Iris pigment epithelial cell (primary cell): ENCODE measurements around the gene SPEM1.
A peak's percentile ranks its signal among the peaks of the same experiment; 100 is the strongest.
"Not testable (repeated sequence)": the region's sequence is repeated elsewhere in the genome, so short reads cannot be mapped to it uniquely, and the experiment has no call there.

Experiments
- DNase-seq: peaks from one replicate; pipeline ENCODE4 v3.0.0-alpha.2; 2011; ENCODE audit warnings: low read depth

SPEM1 gene

GRCh38 chr17:7441266-7441665 is 21.1 kb downstream of the SPEM1 start:
- DNase-seq, result no peak

GRCh38 chr17:7442142-7442541 is 22.0 kb downstream of the SPEM1 start:
- no peak for DNase-seq

- peak; percentile 70 for DNase-seq
Measured at GRCh38 chr17:7443499-7444485, 23.7 kb downstream of the SPEM1 start.

GRCh38 chr17:7444682-7445618 is 24.8 kb downstream of the SPEM1 start, which contains the start of gene CHRNB1:
Gene CHRNB1, plus strand, starts transcription at chr17:7445061. Its CDS starts 67 bp downstream, at chr17:7445128.
- DNase-seq, result no peak

GRCh38 chr17:7445619-7445968 is 25.5 kb downstream of the SPEM1 start:
- DNase-seq, result no peak

- no peak for DNase-seq
Measured at GRCh38 chr17:7448461-7448860, 28.3 kb downstream of the SPEM1 start.

- DNase-seq, result no peak
Measured at GRCh38 chr17:7459961-7460545, 39.9 kb downstream of the SPEM1 start.

- DNase-seq, result no peak
Measured at GRCh38 chr17:7460850-7461660, 40.9 kb downstream of the SPEM1 start.

- no peak for DNase-seq
Measured at GRCh38 chr17:7462474-7463371, 42.6 kb downstream of the SPEM1 start.

GRCh38 chr17:7463372-7463846 is 43.3 kb downstream of the SPEM1 start:
- DNase-seq, result no peak

GRCh38 chr17:7464081-7464480 is 44.0 kb downstream of the SPEM1 start:
- no peak for DNase-seq

- DNase-seq, result no peak
Measured at GRCh38 chr17:7465597-7466275, 45.6 kb downstream of the SPEM1 start.

GRCh38 chr17:7466318-7466638 is 46.2 kb downstream of the SPEM1 start:
- no peak for DNase-seq

- peak; percentile 59 for DNase-seq
Measured at GRCh38 chr17:7466639-7467341, 46.7 kb downstream of the SPEM1 start.

- no peak for DNase-seq
Measured at GRCh38 chr17:7467498-7467897, 47.4 kb downstream of the SPEM1 start.

- DNase-seq, result no peak
Measured at GRCh38 chr17:7468290-7468689, 48.2 kb downstream of the SPEM1 start.

GRCh38 chr17:7468804-7469389 is 48.8 kb downstream of the SPEM1 start:
- no peak for DNase-seq

GRCh38 chr17:7469843-7470242 is 49.7 kb downstream of the SPEM1 start:
- not testable (repeated sequence) for DNase-seq
